Thoracic aorta endothelial cell (primary cell): ENCODE results near the gene GOLGA6L6. TPM values are rescaled to one million over a fixed set of nuclear protein-coding genes. Genes with fewer than 3 reads are reported as not detected.

Experiments used
- small RNA-seq: library from RNA; depleted of rRNA; stranded (forward); fragments of <200 nt; gene quantifications from one replicate; pipeline ENCODE3, GENCODE V24; 2012
- total RNA-seq: library from RNA; depleted of rRNA; stranded (reverse); fragments of >200 nt; gene quantifications from 2 replicates; pipeline ENCODE4 v1.2.3, GENCODE V29; 2012

GOLGA6L6 gene, protein sequence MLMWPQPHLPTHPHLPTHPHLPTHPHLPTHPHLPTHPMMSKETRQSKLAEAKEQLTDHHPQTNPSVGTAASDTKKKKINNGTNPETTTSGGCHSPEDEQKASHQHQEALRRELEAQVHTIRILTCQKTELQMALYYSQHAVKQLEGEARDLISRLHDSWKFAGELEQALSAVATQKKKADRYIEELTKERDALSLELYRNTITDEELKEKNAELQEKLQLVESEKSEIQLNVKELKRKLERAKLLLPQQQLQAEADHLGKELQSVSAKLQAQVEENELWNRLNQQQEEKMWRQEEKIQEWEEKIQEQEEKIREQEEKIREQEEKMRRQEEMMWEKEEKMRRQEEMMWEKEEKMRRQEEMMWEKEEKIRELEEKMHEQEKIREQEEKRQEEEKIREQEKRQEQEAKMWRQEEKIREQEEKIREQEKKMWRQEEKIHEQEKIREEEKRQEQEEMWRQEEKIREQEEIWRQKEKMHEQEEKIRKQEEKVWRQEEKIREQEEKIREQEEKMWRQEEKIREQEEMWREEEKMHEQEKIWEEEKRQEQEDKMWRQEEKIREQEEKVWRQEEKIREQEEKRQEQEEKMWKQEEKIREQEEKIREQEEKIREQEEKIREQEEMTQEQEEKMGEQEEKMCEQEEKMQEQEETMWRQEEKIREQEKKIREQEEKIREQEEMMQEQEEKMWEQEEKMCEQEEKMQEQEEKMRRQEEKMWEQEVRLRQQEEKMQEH
- not detected in 2 replicates for total RNA-seq

DNA sequence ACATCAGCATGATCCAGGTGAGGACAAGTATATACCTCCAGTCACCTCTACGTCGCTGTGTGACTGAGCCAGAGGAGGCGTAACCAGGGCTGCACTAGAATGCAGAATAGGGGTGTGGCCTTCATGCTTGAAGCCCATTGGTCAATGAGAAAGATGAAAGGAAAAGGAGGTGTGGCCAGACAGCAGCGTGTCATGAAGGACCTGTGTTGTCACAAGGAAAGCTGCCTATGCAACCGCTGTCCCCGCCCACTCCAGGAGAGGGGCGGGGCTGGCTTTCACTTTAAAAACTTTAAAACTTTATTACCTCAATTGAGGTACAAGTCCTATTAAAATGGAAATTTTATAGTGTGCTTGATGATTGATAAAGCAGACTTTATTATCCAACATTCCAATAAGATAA is at the start of gene GOLGA6L6:
Gene GOLGA6L6, minus strand, starts transcription at position 101 of the 400 bp plus-strand sequence. Its CDS starts 91 bp downstream, at position 10.

Small RNA genes lying within 50 kb of the gene (small RNA-seq; reads per million reads assigned to genes)
- not detected for gene RN7SL759P
